LoVo (cell line): ENCODE data around the gene EFL1.
A peak's percentile ranks its signal among the peaks of the same experiment; 100 is the strongest.

ENCODE experiments used
- DNase-seq: peaks from one replicate; pipeline ENCODE4 v3.0.0-alpha.2; 2016; ENCODE audit warnings: low spot score

Gene EFL1

DNA sequence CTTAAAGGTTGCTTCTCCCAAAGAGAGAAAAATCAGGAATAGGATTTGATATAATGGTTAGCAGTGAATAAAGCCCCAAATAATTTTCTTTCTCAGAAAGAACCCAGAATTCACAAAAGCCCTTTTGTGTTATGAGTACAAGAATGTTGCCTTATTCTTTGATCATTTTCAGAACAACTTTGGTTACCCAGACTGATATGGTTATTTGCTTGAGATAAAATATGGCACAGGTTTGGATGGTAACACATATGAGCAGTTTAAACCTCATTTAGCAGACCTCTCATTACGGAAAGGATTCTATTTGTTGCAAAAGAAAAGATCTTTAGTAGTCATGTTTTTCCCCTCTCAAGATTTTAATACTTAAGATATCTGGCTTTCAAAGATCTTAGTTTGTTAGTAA is 111.9 kb downstream of the EFL1 start:
- no peak for DNase-seq

DNA sequence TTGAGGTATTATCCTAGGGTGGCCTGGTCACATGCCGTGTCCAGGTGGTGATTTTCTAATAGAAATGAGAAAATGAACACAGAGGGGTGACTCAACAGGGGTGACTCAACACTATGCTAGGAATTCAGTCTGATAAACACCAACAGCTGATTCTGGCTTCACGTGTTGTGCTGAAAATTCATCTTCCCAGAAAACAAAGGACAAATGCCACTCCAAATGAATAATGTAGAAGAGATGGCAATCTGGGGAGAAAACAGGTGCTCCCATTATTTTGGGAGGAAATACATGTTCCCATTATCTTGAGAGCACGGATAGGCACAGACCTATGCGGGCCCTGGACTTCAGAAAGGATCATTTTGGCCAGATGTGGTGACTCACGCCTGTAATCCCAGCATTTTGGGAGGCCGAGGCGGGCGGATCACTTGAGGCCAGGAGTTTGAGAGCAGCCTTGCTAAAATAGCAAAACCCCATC is 115.5 kb downstream of the EFL1 start:
- DNase-seq, result peak; percentile 27

DNA sequence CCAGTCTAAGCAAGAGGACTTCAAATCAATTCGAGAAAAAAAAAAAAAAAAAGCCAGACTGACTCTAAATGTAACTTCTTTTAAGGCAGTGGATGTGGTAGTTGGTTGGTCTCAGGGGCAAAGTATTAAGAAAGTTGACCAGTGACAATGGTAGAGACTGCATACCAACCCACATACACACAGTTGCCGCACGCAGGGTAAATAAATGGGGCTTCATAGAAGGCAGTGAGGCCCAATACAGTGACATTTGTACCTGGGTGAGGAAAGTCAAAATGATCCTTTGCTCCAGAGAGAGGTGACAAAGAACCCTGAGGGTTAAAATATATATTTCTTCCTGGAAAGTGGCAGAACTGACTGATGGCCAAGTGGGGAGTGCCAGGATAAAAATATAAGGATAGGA is 116.0 kb downstream of the EFL1 start:
- DNase-seq, result no peak

DNA sequence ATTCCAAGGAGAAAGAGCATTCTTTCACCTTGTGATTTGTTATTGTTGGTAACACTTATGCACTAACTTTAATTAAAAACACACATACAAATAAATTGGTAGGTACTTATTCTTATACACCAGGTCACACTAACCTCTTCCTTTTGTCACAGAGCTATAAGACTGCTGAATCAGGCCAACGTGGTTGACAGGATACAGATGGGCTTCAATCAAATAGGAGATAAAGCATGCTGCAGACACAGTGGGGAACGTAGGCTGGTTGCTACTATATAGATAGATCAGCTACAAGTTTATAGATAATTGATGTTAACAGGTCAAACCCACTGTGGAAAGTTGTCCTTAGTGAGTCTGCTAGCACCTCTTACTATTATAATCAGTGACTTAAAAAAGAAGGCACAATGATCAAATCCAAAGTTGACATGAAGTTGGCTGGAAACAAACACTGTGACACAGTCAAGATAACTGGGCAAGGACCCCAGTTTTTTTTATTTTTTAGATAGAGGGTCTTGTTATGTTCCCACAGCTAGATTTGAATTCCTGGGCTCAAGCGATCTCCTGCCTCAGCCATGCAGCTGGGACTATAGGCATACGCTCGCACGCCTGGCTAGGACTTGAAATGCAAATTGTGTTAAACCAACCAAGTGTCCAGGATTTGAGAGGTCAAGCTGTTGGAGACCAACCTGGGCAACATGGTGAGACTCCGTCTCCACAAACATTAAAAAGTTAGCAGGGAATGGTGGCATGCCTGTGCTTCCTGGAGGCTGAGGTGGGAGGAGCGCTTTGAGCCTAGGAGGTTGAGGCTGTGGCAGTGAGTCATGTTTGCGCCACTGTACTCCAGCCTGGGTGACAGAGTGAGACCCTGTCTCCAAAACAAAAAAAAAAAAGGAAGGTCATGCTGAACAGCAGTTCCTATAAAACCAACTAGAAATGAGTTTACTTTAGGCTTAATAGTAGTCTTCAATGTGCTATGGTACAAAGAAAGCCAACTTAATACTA is 118.8 kb downstream of the EFL1 start:
- DNase-seq, result no peak

DNA sequence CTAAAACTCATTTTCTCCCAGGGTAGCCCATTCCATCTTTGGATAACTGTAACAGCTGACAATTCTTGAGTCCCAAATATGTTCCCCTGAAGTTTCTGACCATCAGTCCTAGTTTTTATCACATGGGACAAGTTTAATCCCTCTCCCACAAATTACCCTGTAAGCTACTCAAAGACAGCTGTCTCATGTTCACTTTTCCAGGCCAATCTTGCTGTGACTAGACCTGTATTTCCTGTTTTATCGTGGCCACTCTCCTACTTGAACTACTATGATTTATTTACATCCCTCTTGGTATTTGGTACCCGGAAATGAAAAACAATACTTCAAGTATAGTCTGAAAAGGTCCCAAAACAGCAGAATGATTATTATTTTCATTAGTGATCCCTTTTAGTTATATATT is 121.6 kb downstream of the EFL1 start:
- DNase-seq, result no peak

DNA sequence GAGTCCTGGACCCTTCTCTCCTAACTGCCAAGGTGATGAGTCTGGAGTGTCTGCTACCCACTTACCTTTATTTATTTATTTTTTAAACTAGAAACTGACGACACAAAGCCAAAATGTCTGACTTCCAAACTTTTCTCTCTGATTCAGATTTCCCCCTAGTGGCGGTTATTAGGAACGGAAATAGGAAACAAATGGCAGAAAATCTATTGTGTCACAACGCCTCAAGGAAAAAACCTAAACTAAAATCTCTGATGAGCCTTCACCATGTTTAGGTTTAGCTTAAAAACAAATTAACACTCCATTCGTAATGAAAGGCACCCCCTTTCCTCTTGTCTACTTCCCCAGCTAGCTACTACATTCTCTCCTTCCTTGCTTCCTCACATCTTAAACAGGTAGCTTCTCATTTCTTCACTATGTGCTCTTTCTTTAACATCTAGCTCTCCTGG is 122.7 kb downstream of the EFL1 start:
- peak; percentile 32 for DNase-seq

DNA sequence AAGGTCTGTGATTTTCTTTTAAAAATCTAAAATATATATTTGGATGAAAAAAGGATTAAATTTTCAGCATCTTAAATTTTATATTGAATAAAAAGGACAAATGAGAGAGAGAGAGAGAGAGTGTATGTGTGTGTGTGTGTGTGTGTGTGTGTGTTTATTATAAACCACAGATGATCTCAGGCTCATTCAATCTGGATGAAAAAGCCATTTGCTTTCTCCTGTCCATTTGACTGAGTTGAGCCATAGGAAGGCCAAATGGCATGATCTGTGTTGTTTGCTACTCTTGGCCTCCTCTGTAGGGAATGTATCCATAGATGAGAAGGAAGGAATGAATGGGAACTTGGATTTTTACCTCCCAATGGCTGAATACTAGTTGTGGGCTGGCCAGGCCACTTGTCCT is 124.2 kb downstream of the EFL1 start:
- DNase-seq, result no peak

DNA sequence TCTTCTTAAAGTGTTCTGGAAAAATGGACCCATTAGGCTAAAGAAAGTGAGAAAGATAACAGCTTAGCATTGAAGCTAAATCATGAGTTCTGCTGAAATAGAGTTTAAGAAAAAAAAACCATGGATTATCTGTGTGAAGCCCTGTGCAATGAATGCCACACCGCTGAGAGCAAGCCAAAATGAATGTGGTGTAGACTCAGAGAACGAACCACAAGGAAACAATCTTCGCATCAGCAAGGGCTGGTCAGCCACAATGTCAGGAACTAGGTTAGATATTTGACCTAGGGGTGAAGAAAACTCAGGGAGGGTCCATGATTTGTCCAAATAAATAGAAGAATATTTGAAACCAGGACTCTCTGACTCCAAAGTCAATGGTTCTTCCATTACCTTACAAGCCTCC is 125.3 kb downstream of the EFL1 start:
- no peak for DNase-seq

DNA sequence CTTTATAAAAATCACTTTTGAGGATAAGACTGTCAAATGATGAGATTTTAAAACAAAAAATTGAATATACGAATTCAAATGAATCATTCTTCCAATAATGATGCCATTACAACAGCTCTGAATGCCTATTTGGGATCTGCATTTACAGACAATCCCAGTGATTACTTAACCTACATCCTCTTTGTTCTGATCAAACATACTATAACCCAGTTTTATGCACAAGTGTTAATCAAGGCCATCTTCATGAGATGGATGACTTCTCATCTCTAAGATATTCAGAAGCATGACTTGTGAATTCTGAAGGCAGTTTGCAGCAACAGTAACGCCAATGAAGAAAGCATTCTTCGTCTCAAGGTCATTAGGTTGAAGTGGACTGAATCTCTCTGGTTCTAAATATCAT is 126.4 kb downstream of the EFL1 start:
- no peak for DNase-seq

DNA sequence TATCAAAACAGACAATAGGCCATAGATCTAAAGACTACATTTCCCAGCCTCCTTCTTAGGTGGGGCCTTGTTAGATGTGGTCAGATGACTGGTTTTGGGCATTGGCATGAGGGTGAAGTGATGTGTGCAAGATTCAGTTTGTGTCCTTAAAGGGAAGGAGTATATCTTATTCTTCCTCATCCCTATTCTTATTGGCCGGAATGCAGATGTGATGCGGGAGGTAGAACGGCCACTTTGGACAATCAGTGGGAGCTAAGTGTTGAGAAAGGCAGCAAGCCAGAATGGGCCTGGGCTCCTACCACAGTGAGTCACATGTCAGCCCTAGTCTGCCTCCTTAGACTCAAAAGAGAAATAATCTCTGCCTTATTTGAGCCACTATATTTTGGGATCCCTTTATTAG is 126.9 kb downstream of the EFL1 start:
- DNase-seq, result no peak

DNA sequence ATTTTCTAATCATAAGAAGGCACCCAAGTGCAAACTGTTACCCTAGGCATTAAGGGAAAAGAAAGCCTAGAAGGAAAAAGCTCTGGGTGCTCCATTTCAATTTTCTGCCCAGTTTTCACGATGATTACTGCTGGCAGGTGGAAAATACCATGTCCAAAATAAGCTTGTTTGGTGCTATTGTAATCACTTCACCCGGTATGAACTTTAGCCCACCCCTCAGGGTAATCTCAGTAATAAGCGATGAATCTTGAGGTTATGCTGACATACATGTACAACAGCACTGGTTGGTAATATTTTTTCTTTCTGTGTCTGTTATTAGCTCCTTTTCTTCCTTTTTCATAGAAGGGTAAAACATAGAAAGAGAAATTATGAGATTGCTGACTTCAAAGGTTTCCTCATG is 128.1 kb downstream of the EFL1 start:
- DNase-seq, result no peak

DNA sequence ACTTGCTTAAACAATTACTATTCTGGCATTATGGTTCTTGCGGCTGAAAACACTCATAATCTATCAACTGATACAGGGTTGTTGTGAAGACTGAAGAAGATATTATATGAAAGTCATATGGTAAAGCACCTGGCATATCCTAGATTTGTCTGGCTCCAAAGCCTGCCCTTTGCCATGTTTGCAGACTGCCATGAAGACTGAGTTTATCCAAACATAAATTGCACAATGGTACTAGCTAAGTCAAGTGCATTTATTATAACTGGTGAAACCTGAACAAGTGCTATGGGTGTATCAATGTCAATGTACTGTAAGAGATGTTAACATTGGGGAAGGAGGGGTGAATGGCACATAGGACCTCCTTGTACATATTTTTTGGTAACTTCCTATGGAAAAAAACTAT is 129.3 kb downstream of the EFL1 start:
- no peak for DNase-seq

DNA sequence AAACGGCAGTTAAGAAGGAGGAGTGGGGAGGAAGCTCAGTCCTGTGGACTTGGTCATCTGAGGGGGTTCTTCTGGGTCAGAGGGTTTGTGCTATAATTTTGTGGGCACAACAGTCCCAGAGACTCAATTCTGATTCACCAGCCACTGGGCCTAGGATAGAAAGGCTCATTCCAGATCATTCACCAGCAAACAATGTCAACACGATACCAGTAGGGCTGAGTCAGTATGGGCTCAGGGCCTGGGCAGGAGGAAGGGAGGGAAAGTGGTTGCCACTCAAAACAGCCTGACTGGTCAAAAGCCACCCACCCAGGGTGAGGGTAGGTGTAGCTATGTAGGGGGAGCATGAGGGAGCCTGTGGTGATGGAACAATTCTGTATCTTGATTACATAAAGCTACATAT is 129.8 kb downstream of the EFL1 start:
- DNase-seq, result no peak

DNA sequence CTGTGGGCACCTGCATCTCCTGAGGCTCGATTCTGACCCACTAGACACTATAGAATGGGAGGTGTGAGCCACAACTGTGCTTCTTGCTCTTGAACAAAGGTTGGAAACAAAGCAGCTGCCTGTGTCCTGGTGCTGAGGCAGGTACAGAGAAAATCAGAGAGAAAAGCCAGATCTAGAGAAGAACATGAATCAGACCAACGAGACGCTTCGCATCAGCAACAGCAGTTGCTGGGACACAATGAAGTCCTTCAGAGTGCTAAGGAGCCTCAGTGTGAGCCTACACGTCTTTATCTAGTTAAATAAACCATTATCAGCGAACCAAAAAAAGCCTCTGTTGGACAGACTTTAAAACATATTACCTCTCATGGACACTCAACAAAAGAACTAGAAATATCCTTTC is 130.4 kb downstream of the EFL1 start:
- DNase-seq, result no peak

DNA sequence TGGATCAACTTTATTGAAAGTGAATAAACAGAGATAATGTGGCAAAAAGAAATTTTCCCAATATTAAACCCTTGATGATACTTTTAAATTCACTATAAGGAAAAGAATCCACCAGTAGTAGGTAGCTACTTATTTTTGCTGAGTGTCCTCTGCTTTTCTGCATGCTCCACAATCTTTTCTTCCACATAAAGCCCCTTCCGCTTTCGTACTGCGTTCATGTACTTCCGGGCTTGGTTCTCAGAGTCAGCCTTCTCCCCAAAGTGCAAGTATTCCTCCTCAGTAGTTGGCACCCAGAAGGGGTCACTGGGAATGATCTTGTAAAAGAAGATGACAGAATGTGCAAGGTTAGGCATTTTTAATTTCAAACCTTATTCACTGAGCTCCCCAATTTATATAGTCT is 132.3 kb downstream of the EFL1 start:
- DNase-seq, result no peak

DNA sequence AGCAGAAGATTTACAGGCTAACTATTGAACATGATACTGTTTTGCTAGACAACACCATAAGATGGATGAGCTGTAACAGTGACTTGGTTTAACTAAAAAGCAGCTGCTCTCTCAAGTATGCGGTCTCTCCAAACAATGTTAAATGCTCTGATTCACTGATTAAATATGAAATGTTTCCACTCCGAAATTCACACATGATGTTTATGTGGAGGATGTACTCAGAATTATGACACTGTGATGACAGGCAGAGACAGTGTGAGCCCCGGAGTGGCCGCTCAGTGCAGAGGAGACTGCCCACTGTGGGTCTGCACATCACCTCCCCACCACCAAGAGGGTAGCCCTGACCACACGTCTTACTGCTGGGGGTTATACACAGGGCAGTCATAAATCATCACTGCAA is 132.8 kb downstream of the EFL1 start:
- no peak for DNase-seq

DNA sequence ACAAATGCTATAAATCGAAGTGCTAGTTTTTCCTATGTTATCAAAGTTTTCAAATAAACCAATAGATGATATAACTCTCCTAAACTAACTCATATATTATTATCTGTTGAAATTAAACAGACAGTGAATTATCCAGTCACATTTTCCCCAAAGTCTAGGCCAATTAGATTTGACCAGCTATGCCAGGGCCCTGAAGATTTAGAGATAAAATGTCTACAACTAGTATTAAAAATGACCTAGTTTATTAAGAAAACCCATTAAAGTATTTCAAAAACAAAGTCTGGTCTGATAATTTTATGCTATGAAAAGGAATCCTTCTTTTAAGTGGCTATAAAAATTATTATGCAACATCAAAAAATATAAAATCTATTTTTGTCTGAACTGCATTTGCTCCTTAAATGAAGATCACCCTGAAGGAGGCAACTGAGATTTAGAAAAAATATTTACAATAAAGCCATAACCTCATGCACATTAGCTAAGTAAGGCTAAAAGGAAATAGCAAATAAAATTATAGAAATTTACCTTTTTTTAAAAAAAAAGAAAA is 133.3 kb downstream of the EFL1 start:
- DNase-seq, result no peak

DNA sequence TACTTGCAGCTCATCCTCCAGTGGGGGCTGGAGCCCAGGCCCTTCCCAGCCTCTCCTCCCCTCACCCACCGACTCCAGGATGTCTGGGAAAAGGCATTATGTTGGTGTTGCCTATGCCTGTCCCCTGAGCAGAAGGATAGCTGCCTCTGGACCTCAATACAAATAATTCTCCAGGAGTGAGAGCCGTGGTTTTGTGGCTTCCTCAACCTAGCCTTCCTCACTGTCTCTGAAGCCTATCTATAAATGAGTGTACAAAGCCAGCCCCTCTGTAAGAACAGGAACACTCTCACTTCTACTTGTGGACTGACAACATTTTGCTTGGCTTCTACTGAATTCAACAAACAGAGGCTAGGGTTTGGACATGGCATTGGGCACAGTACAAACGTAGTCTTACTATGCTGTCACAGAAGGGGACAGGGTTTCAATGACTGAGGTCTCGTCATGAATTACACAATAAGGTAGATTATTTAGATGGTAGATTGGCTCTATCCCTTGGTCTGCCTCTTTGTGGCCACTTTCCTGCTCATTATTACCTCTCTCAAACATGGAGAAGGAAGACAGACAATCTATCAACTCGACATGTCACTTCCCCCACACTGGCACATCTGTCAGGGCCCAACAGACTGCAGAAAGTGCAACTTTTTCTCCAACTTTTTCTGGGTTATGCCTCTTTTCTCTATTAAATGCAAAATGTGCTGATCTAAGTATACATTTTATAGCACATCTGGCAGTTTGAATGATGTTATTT is 134.0 kb downstream of the EFL1 start:
- no peak for DNase-seq

DNA sequence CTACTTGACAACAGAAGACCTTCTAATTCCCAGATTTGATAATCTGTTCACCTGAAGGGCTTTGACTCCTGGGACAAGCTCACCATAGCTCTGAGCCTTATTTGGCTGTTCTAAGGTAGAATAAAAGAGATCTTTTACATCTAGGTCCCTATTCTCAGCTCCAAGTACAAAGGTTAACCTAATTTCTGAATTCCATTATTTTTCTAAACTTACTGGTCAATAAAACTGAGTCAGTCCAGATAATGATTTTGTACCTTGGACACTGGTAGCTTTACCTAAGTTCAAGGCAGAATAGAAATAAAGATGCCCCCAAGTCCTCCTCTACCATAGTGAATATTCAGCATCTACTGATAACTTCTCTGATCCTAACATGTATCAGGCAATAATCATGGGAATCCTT is 135.0 kb downstream of the EFL1 start:
- DNase-seq, result no peak

DNA sequence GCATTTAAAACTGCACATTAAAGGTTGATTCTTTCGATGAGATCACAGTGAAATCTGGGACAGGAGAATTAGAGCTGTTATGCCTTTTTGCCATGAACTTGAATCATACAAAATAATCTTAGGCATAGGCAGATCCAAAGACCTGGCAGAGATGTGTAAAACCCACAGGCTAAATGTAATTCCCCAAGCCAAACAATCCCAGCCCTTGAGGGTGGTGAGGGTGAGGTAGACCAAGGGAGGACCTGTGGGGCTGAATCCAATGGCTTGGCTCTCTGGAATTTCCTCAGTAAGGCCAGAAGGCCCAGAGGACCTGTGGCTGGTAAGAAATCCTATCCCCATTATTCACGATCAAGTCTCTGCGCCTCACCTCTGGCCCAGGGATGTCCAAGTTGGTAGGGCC is 136.2 kb downstream of the EFL1 start:
- no peak for DNase-seq

DNA sequence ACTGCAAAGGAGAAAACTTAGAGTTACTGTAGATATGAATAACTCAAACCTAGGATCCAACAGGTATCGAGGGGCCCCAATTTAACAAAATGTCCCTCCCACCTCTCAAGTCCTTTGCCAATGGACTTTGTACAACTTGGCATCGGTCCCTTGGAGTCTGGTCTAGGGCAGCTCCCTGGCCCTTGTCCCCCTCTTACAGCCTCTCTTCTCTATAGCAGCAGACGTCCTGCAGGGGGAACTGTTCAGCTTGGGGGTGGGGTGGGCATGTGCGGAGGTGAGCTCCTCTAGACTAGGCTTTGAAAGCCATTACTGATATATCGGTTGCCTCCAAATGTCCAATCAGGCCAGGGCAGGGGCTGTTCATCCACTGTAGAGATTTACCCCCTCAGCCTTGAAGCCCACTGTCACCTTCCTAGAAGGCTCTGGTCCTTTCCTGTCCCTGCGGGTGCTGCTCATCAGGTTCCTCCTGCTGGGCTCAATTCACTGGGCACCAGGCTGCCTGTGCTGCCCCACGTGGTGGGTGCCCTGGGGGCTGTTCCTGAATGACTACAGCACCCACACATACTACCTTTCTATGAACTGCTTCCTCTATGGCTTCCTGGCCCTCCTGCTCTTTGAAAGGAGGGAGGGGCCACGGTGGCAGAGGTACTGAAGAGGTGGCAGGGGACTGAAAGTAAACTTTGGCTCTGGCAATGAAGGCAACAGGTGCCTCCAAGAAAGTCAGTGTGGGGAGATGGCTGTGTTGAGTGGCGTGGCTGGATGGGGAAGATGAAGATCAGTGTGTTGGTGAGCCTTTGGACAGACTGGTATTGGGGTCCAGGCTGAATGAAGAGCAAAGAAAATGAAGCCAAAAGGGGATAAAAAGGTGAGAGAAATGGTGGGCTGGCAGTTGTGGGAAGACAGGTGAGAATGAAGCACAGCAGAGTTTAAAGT is 137.9 kb downstream of the EFL1 start:
- DNase-seq, result no peak
